Measurements from ENCODE around the gene NR2E1.

DNA sequence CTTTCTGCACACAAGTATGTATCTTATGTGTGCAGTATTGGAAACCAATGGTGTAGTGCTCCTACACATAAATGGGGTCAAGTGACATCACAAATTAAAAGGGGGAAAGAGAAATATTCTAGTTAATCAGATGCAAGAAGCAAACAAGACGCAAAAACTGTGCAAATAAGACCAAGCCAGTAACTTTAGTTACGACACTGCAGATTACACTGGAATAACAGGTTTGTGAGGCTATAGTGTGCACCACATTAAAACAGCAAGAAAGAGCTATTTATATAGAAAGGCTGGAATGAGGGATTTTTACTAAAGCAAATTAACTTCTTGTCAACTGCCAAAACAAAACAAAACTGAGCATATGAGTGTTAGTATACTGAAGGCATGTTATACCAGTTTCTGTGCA is 45.8 kb downstream of the NR2E1 start:
- TF ChIP-seq CHD1 (IDR thresholded peaks at IDR 0.05; ENCODE audit: low read depth, low read length) (no peak), CREB1 (IDR thresholded peaks at IDR 0.05; ENCODE audit: low read depth) (no peak), EZH2 (IDR thresholded peaks at IDR 0.05; ENCODE audit: borderline replicate concordance, control insufficient read depth, low read depth, low read length) (no peak), CTCF (IDR thresholded peaks at IDR 0.05 in 2 of 3, conservative IDR thresholded peaks at IDR 0.05 in 1 of 3; ENCODE audit: control insufficient read depth in 2 of 3, extremely low read depth in 1 of 3, insufficient read depth in 1 of 3, low read depth in 3 of 3, low read length in 3 of 3) (no peak), ATF2 (IDR thresholded peaks at IDR 0.05; ENCODE audit: low read length) (no peak), ZBTB33 (IDR thresholded peaks at IDR 0.05) (no peak), MLLT1 (IDR thresholded peaks at IDR 0.05) (no peak), ZNF24 (IDR thresholded peaks at IDR 0.05) (no peak), POLR2AphosphoS2 (IDR thresholded peaks at IDR 0.05; ENCODE audit: low read depth, low read length) (no peak)
- TF ChIP-seq, protein P1, sequence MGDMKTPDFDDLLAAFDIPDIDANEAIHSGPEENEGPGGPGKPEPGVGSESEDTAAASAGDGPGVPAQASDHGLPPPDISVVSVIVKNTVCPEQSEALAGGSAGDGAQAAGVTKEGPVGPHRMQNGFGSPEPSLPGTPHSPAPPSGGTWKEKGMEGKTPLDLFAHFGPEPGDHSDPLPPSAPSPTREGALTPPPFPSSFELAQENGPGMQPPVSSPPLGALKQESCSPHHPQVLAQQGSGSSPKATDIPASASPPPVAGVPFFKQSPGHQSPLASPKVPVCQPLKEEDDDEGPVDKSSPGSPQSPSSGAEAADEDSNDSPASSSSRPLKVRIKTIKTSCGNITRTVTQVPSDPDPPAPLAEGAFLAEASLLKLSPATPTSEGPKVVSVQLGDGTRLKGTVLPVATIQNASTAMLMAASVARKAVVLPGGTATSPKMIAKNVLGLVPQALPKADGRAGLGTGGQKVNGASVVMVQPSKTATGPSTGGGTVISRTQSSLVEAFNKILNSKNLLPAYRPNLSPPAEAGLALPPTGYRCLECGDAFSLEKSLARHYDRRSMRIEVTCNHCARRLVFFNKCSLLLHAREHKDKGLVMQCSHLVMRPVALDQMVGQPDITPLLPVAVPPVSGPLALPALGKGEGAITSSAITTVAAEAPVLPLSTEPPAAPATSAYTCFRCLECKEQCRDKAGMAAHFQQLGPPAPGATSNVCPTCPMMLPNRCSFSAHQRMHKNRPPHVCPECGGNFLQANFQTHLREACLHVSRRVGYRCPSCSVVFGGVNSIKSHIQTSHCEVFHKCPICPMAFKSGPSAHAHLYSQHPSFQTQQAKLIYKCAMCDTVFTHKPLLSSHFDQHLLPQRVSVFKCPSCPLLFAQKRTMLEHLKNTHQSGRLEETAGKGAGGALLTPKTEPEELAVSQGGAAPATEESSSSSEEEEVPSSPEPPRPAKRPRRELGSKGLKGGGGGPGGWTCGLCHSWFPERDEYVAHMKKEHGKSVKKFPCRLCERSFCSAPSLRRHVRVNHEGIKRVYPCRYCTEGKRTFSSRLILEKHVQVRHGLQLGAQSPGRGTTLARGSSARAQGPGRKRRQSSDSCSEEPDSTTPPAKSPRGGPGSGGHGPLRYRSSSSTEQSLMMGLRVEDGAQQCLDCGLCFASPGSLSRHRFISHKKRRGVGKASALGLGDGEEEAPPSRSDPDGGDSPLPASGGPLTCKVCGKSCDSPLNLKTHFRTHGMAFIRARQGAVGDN (IDR thresholded peaks at IDR 0.05), result no peak
- TF ChIP-seq, protein P2, sequence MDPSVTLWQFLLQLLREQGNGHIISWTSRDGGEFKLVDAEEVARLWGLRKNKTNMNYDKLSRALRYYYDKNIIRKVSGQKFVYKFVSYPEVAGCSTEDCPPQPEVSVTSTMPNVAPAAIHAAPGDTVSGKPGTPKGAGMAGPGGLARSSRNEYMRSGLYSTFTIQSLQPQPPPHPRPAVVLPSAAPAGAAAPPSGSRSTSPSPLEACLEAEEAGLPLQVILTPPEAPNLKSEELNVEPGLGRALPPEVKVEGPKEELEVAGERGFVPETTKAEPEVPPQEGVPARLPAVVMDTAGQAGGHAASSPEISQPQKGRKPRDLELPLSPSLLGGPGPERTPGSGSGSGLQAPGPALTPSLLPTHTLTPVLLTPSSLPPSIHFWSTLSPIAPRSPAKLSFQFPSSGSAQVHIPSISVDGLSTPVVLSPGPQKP (IDR thresholded peaks at IDR 0.05; ENCODE audit: low read depth, low read length), result no peak

Measured in GM12878 (cell line).